ENCODE data around the gene GSG1L. TPM values are rescaled to one million over a fixed set of nuclear protein-coding genes. Genes with fewer than 3 reads are reported as not detected.

Gene GSG1L
- total and polyA plus RNA-seq, 2 experiments from 2014 or later = not detected

- DNase-seq (ENCODE audit: low spot score) = no peak
- Histone ChIP-seq H3K9me2 (replicated peaks; ENCODE audit: insufficient read depth) (no peaks in the 10 kb centered on the region), H3K4me3 (no peak overlapping the region), H3K4me1 (ENCODE audit: insufficient read depth) (no peaks in the 10 kb centered on the region), H3K4me2 (no peak overlapping the region), H2AFZ (no peak overlapping the region), H4K20me1 (ENCODE audit: insufficient read depth, poor library complexity, severe bottlenecking) (no peaks in the 10 kb centered on the region), H3K9me3 (ENCODE audit: low read depth) (no peaks in the 10 kb centered on the region), H3K36me3 (replicated peaks; ENCODE audit: insufficient read depth, low read depth) (no peaks in the 10 kb centered on the region), H3K27me3 (peaks cover 59% of the 10 kb centered on the region), H3K79me2 (no peaks in the 10 kb centered on the region), H3K27ac (no peak overlapping the region)
- 88% methylated on average over 15 of the region's 15 CpGs for WGBS (ENCODE audit: low lambda C conversion rate, missing lambda C conversion rate)
- TF ChIP-seq EZH2 (IDR thresholded peaks at IDR 0.05; ENCODE audit: borderline replicate concordance) = no peak
- TF ChIP-seq EZH2phosphoT487 (IDR thresholded peaks at IDR 0.05; ENCODE audit: low read depth, severe bottlenecking, unreplicated experiment) = no peak
- no peak for TF ChIP-seq CTCF (IDR thresholded peaks at IDR 0.05; ENCODE audit: poor library complexity)
Observed at GRCh38 chr16:28064706-28065249, 1.3 kb upstream of the GSG1L start.

- TF ChIP-seq EZH2 (IDR thresholded peaks at IDR 0.05; ENCODE audit: borderline replicate concordance) (no peak), CTCF (IDR thresholded peaks at IDR 0.05; ENCODE audit: poor library complexity) (no peak), EZH2phosphoT487 (IDR thresholded peaks at IDR 0.05; ENCODE audit: low read depth, severe bottlenecking, unreplicated experiment) (no peak)
- Histone ChIP-seq H3K36me3 (replicated peaks; ENCODE audit: insufficient read depth, low read depth) (no peaks in the 10 kb centered on the region), H3K79me2 (no peaks in the 10 kb centered on the region), H2AFZ (no peak overlapping the region), H3K4me3 (no peak overlapping the region), H3K27me3 (peaks cover 65% of the 10 kb centered on the region), H3K9me3 (ENCODE audit: low read depth) (no peaks in the 10 kb centered on the region), H4K20me1 (ENCODE audit: insufficient read depth, poor library complexity, severe bottlenecking) (no peaks in the 10 kb centered on the region), H3K9me2 (replicated peaks; ENCODE audit: insufficient read depth) (no peaks in the 10 kb centered on the region), H3K27ac (no peak overlapping the region), H3K4me1 (ENCODE audit: insufficient read depth) (no peaks in the 10 kb centered on the region), H3K4me2 (no peak overlapping the region)
- no peak for DNase-seq (ENCODE audit: low spot score)
- WGBS (ENCODE audit: low lambda C conversion rate, missing lambda C conversion rate) = 60% methylated on average over 3 of the region's 3 CpGs
Observed at GRCh38 chr16:28064150-28064549, 636 bp upstream of the GSG1L start.

- Histone ChIP-seq H3K79me2 (no peaks in the 10 kb centered on the region), H3K4me2 (peak overlapping the region; percentile 75), H3K4me1 (ENCODE audit: insufficient read depth) (no peaks in the 10 kb centered on the region), H3K9me2 (replicated peaks; ENCODE audit: insufficient read depth) (no peaks in the 10 kb centered on the region), H3K4me3 (no peak overlapping the region), H3K36me3 (replicated peaks; ENCODE audit: insufficient read depth, low read depth) (no peaks in the 10 kb centered on the region), H3K27ac (no peak overlapping the region), H3K27me3 (peaks cover 72% of the 10 kb centered on the region), H2AFZ (no peak overlapping the region), H3K9me3 (ENCODE audit: low read depth) (no peaks in the 10 kb centered on the region), H4K20me1 (ENCODE audit: insufficient read depth, poor library complexity, severe bottlenecking) (no peaks in the 10 kb centered on the region)
- DNase-seq (ENCODE audit: low spot score) = peak; percentile 32
- TF ChIP-seq EZH2phosphoT487 (IDR thresholded peaks at IDR 0.05; ENCODE audit: low read depth, severe bottlenecking, unreplicated experiment) (no peak), EZH2 (IDR thresholded peaks at IDR 0.05; ENCODE audit: borderline replicate concordance) (no peak), CTCF (IDR thresholded peaks at IDR 0.05; ENCODE audit: poor library complexity) (no peak)
- 0% methylated on average over 1 of the region's 99 CpGs for WGBS (ENCODE audit: low lambda C conversion rate, missing lambda C conversion rate)
Observed at GRCh38 chr16:28062847-28063521, 530 bp downstream of the GSG1L start.
